ENCODE data around the gene SRGAP1.

SRGAP1 gene

DNA sequence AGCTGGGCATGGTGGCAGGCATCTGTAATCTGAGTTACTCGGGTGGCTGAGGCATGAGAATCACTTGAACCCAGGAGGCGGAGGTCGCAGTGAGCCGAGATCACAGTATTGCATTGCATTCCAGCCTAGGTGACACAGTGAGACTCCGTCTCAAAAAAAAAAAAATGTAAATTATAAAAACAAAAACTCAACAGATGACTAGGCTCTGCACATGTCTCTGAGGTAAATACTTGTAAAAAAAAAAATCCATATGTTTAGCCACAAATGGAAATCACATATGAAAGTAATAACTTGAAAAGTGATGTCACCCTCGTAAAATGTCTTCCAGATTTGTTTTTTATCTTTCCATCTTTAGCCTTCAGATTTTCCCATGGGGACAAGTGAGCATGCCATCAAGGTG, 292.6 kb downstream of the SRGAP1 start:
- no peak for DNase-seq (ENCODE audit: extremely low spot score)
- CTCF ChIA-PET, result no interaction called here
- POLR2A ChIA-PET, result no interaction called here
- TF ChIP-seq, protein P1, sequence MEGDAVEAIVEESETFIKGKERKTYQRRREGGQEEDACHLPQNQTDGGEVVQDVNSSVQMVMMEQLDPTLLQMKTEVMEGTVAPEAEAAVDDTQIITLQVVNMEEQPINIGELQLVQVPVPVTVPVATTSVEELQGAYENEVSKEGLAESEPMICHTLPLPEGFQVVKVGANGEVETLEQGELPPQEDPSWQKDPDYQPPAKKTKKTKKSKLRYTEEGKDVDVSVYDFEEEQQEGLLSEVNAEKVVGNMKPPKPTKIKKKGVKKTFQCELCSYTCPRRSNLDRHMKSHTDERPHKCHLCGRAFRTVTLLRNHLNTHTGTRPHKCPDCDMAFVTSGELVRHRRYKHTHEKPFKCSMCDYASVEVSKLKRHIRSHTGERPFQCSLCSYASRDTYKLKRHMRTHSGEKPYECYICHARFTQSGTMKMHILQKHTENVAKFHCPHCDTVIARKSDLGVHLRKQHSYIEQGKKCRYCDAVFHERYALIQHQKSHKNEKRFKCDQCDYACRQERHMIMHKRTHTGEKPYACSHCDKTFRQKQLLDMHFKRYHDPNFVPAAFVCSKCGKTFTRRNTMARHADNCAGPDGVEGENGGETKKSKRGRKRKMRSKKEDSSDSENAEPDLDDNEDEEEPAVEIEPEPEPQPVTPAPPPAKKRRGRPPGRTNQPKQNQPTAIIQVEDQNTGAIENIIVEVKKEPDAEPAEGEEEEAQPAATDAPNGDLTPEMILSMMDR (IDR thresholded peaks at IDR 0.05; ENCODE audit: control extremely low read depth, extremely low read depth, low read depth, missing control alignments), result no peak

- ChIA-PET CTCF (no interaction called here), POLR2A (no interaction called here)
- TF ChIP-seq, protein P1 (IDR thresholded peaks at IDR 0.05; ENCODE audit: control extremely low read depth, extremely low read depth, low read depth, missing control alignments), result no peak
- DNase-seq (ENCODE audit: extremely low spot score), result no peak
Measured at GRCh38 chr12:64139021-64139420, 294.5 kb downstream of the SRGAP1 start.

- ChIA-PET POLR2A (no interaction called here), CTCF (interaction anchor here (1.0 to 1.5 kb wide), 2 partner anchors 14 to 114 kb away, joined by 3 read pairs; no protein-coding TSS in a partner anchor)
- no peak for DNase-seq (ENCODE audit: extremely low spot score)
- TF ChIP-seq, protein P1 (IDR thresholded peaks at IDR 0.05; ENCODE audit: control extremely low read depth, extremely low read depth, low read depth, missing control alignments), result no peak
Measured at GRCh38 chr12:64142382-64142781, 297.9 kb downstream of the SRGAP1 start.

DNA sequence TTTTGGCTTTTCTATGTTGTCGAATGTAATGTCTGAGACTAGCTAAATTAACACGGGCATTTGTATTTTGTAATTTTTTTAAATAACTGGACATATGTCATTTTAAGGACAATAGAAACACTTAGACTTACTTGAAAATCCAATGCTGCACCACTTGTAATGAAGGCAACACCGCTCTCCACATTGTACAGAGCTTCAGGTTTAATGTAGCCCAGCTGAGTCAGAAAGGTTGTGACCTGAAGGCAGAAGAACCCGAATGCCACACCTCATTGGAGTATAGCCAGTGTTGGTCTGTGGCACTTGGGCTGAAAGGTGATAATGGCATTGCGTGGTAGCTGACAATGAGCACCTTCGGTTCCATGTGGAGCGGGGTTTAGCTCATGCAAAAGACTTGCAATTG, 298.3 kb downstream of the SRGAP1 start:
- DNase-seq (ENCODE audit: extremely low spot score), result no peak
- POLR2A ChIA-PET, result no interaction called here
- TF ChIP-seq, protein P1 (IDR thresholded peaks at IDR 0.05; ENCODE audit: control extremely low read depth, extremely low read depth, low read depth, missing control alignments), result no peak
- CTCF ChIA-PET, result interaction anchor here (1.0 to 1.5 kb wide), 3 partner anchors 14 to 114 kb away, joined by 3 read pairs; no protein-coding TSS in a partner anchor

DNA sequence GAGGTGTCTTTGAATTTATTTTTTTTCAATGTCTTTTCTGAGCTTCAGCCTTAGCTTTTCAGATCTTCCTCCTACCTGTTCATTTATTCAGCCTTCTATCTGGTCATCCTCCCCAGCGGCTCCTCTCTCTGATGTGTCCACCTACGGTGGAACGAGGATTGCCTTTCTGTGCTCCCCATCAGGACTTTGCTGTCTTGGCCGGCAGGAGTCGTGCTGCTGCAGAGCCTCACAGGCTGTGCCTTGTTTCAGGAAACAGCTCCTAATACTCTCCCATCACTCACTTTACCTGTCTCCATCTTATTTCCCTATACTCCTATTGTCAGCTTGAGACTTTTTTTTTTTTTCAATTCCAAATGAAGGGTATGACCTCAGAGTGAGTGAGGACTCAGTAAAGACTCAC, 300.7 kb downstream of the SRGAP1 start:
- TF ChIP-seq, protein P1 (IDR thresholded peaks at IDR 0.05; ENCODE audit: control extremely low read depth, extremely low read depth, low read depth, missing control alignments), result no peak
- DNase-seq (ENCODE audit: extremely low spot score), result no peak
- ChIA-PET CTCF (interaction anchor here (1.2 kb wide), 1 partner anchor 15 kb away, joined by 4 read pairs; no protein-coding TSS in a partner anchor), POLR2A (no interaction called here)

- CTCF ChIA-PET, result no interaction called here
- no peak for DNase-seq (ENCODE audit: extremely low spot score)
Measured at GRCh38 chr12:64147011-64147631, 302.6 kb downstream of the SRGAP1 start.

More at GRCh38 chr12:64147011-64147631, 302.6 kb downstream of the SRGAP1 start:
- TF ChIP-seq, protein P1 (IDR thresholded peaks at IDR 0.05; ENCODE audit: control extremely low read depth, extremely low read depth, low read depth, missing control alignments), result no peak
- POLR2A ChIA-PET, result no interaction called here

Measured in GM10248 (cell line).